ENCODE measurements around the gene ZRANB1.
"Not testable (repeated sequence)": the region's sequence is repeated elsewhere in the genome, so short reads cannot be mapped to it uniquely, and the experiment has no call there.

ZRANB1 gene

GRCh38 chr10:124963866-124964720 is 22.2 kb downstream of the ZRANB1 start:
- DNase-seq (ENCODE audit: low spot score), result no peak

DNA sequence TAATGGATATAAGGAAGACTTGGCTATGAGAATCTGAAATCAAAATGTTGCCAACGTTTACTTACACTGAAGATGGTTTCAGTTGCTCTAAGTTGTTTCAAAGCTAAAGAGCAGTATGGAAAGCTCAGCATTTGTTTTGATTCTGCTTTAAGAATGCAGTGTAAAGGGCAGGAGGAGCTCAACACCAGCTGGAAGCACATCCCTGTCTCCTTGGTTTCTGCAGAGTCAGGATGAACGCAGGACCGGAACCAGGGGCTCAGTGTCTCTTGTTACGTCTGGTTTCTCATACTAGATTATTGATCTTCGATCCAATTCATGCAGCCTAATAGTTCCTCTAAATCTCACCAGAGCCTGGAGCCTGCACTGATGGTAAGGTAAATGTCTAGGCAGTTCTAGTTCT is 24.1 kb downstream of the ZRANB1 start:
- no peak for DNase-seq (ENCODE audit: low spot score)

- no peak for DNase-seq (ENCODE audit: low spot score)
These were observed 25.3 kb downstream of the ZRANB1 start for GRCh38 chr10:124967255-124967654.

- DNase-seq (ENCODE audit: low spot score), result no peak
These were observed 29.4 kb downstream of the ZRANB1 start for GRCh38 chr10:124971276-124971675.

DNA sequence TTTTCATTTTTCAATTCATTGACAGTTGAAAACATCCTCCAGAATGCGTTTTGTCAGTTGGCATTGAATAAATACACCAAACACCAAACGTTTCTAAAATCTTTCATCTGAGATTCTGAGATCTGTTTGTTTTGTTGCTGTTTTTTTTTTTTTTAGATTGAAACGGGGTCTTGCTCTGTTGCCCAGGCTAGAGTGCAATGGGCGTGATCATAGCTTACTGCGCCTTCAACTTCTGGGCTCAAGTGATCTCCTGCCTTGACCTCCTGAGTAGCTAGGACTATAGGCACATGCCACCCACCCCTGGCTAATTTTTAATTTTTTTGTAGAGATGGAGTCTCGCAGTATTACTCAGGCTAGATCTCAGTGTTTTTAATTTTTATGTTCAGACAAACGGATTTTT is 30.7 kb downstream of the ZRANB1 start:
- no peak for DNase-seq (ENCODE audit: low spot score)

- DNase-seq (ENCODE audit: low spot score), result no peak
These were observed 32.2 kb downstream of the ZRANB1 start for GRCh38 chr10:124974131-124974530.

- DNase-seq (ENCODE audit: low spot score), result no peak
These were observed 34.1 kb downstream of the ZRANB1 start for GRCh38 chr10:124975977-124976514.

DNA sequence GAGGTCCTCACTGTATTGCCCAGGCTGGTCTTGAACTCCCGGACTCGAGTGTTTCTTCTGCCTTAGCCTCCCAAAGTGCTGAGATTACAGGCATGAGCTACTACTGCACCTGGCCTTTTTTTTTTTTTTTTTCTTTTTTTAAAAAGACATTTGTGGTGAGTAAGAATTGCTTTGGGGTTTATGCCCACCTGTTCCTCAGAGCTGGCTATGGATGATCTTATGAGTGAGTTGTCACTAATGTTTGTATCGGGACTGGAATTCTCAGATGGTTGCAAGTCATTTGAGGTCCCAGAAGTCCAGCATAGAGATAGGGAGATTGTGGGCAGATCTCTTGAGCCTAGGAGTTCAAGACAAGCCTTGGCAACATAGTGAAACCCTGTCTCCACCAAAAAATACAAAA is 35.2 kb downstream of the ZRANB1 start:
- no peak for DNase-seq (ENCODE audit: low spot score)

DNA sequence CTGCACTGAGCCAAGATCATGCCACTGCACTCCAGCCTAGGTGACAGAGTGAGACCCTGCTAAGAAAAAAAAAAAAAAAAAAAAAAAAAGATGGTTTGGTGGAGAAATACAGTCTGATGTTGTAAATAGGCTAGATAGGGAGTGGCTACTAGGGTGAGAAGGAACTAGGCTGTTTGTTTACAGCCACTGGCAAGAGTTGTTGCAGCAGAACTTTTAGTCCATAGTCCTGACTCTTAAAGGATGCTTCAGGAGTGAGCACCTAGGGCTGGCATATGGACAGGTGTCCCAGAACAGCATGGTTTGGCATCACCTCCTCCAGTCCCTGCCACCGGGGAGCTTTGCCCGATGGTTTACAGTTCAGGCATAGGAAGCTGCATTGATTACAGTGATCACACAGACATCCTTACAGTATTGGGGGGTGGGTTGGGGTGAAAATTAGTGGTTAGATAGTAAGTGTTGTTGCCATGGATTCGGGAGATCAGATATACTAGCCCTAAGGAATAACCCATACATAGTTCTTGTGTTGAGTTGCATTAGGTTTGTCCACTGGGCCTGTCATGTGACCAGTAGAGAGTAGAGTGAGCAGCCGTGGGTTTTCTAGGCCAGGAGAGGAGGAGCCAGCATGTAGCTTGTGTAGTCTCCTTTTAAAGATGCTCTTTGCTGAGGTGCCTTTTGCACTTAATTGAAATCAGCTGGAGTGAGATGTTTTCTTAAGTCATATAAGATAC is 35.9 kb downstream of the ZRANB1 start:
- no peak for DNase-seq (ENCODE audit: low spot score)

- DNase-seq (ENCODE audit: low spot score), result no peak
These were observed 36.4 kb downstream of the ZRANB1 start for GRCh38 chr10:124978376-124978725.

- peak; percentile 55 for DNase-seq (ENCODE audit: low spot score)
These were observed 41.4 kb downstream of the ZRANB1 start for GRCh38 chr10:124983321-124983720.

GRCh38 chr10:124984376-124984775 is 42.5 kb downstream of the ZRANB1 start:
- DNase-seq (ENCODE audit: low spot score), result no peak

DNA sequence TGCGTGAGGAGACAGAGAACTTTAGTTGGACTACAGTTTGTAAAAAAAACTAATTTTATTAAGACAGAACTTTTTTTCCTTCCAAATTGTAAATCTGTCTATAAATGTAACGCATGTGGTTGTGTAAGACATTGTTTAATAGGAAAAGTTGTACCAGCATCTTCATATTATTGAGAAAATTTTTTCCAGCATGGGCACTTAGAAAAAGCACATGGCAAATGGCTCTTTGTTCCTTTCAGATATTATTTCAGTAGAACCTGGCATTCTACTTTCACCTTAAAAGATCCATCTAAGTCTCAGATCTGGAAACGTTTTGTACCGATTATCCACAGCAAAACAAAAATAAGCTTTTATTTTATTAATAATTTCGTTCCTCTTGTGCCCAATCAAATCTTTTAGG is 43.2 kb downstream of the ZRANB1 start:
- no peak for DNase-seq (ENCODE audit: low spot score)

GRCh38 chr10:124987788-124988187 is 45.9 kb downstream of the ZRANB1 start:
- DNase-seq (ENCODE audit: low spot score), result no peak

DNA sequence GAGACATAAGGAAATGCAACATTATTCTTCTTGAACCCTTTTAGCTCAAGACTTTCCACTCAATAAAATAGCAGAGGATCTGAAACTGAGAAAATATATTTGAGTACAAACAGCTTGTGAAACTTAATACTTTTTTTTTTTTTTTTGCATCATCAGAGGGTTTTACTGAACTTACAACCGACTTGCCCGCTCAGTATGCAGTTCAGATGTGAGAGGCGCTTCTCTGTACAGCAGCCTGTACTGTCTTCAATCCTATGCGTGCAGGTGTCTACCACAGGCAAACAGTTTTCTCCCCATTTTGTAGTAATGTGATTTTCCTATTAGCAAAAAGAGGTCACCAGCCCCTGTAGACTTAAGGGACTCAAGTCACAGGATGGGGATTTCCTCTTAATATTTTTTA is 46.8 kb downstream of the ZRANB1 start:
- not testable (repeated sequence) for DNase-seq (ENCODE audit: low spot score)

GRCh38 chr10:124989526-124989925 is 47.6 kb downstream of the ZRANB1 start:
- DNase-seq (ENCODE audit: low spot score), result no peak

- no peak for DNase-seq (ENCODE audit: low spot score)
These were observed 49.0 kb downstream of the ZRANB1 start for GRCh38 chr10:124990671-124991625.

GRCh38 chr10:124991835-124992234 is 49.9 kb downstream of the ZRANB1 start:
- DNase-seq (ENCODE audit: low spot score), result no peak

- DNase-seq (ENCODE audit: low spot score), result peak; percentile 42
These were observed 50.8 kb downstream of the ZRANB1 start for GRCh38 chr10:124992462-124993344.

DNA sequence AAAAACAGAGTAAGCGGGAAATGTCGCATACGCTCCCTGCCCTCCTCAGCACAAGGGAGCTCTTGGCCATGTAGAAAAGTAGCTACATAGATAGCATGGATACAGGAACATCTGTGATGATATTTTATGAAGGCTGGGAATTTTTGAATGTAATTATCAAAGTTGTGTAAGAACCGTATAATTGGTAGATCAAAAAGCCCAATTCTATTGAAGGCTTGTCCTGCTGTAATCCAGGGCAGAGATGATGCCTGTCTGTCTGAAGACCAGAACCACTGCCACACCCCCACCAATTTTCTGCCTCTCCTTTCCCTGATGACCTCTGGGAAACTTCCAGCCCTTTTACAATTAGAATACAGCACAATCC is 51.4 kb downstream of the ZRANB1 start:
- no peak for DNase-seq (ENCODE audit: low spot score)

All from kidney capillary endothelial cell (primary cell).